MG63 (cell line): ENCODE measurements around the gene VSTM4. TPM values are rescaled to one million over a fixed set of nuclear protein-coding genes. Genes with fewer than 3 reads are reported as not detected.

ENCODE experiments used
- DNase-seq: peaks from one replicate; pipeline ENCODE4 v3.0.0-alpha.2; 2020
- H3K27me3 ChIP-seq: fragments of 250-450 bp; sonication (Bioruptor Pico); 2 replicates; pipeline ENCODE4 v1.5.1; 2020; ENCODE audit warnings: mild to moderate bottlenecking, moderate library complexity
- H3K36me3 ChIP-seq: fragments of 250-450 bp; sonication (Bioruptor Pico); 2 replicates; pipeline ENCODE4 v1.5.1; 2020; ENCODE audit warnings: mild to moderate bottlenecking, moderate library complexity
- H3K4me3 ChIP-seq: fragments of 250-450 bp; sonication (Bioruptor Pico); 2 replicates; pipeline ENCODE4 v1.5.1; 2020; ENCODE audit warnings: mild to moderate bottlenecking, moderate library complexity
- H3K9me3 ChIP-seq: fragments of 250-450 bp; sonication (Bioruptor Pico); 2 replicates; pipeline ENCODE4 v1.5.1; 2020; ENCODE audit warnings: mild to moderate bottlenecking, moderate library complexity
- total RNA-seq: library from RNA; depleted of rRNA; stranded (reverse); fragments of >200 nt; shearing (Covaris generic); gene quantifications from 2 replicates; pipeline ENCODE4 v1.2.3, GENCODE V29; 2014; ENCODE audit warnings: low replicate concordance

VSTM4 gene
- total RNA-seq, 1 experiment from 2014 or later: 2.8 TPM

DNA sequence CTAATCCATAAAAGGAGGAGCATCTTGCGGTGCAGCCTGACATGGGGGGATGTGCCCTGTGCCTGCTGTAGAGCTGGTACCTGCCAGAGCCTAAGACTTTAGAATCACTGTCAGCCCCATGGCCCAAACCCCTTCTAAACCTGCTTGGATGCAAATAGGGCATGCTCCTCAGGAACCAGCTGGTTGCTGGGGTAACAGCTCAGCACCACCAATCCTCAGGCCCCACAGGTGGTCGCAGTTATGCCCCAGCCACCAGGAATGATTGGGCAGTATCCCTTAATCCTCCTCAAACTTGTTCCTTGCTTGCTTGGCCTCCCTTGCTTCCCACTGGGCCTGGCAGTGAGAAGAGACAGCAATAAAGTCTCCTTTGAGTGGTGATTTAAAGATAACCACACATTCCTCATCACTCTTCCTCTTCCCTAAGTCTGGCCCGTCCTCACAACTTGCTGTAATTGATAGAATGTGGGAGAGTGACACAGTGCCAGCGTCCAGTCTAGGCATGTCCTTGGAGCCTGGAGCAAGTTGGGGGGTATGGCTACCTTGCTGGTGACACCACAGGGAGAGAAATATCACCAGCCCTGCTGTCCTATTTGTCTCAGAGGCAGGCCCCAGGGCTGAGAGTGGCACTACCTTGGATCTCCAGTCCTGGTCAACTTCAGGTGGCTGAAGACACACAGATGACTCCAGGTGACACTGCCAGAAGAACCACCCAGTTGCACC is 43.0 kb downstream of the VSTM4 start:
- H3K4me3 ChIP-seq: no peak overlapping the region
- DNase-seq: no peak
- no peaks in the 10 kb centered on the region for H3K36me3 ChIP-seq
- no peaks in the 10 kb centered on the region for H3K9me3 ChIP-seq
- H3K27me3 ChIP-seq: no peaks in the 10 kb centered on the region

- peak; percentile 31 for DNase-seq
- no peaks in the 10 kb centered on the region for H3K36me3 ChIP-seq
- no peak overlapping the region for H3K4me3 ChIP-seq
- H3K27me3 ChIP-seq: no peaks in the 10 kb centered on the region
- no peaks in the 10 kb centered on the region for H3K9me3 ChIP-seq
Observed at GRCh38 chr10:49071160-49071761, 44.1 kb downstream of the VSTM4 start.

GRCh38 chr10:49070701-49071100 is 44.6 kb downstream of the VSTM4 start:
- DNase-seq: no peak
- H3K27me3 ChIP-seq: no peaks in the 10 kb centered on the region
- no peaks in the 10 kb centered on the region for H3K9me3 ChIP-seq
- no peaks in the 10 kb centered on the region for H3K36me3 ChIP-seq
- no peak overlapping the region for H3K4me3 ChIP-seq

DNA sequence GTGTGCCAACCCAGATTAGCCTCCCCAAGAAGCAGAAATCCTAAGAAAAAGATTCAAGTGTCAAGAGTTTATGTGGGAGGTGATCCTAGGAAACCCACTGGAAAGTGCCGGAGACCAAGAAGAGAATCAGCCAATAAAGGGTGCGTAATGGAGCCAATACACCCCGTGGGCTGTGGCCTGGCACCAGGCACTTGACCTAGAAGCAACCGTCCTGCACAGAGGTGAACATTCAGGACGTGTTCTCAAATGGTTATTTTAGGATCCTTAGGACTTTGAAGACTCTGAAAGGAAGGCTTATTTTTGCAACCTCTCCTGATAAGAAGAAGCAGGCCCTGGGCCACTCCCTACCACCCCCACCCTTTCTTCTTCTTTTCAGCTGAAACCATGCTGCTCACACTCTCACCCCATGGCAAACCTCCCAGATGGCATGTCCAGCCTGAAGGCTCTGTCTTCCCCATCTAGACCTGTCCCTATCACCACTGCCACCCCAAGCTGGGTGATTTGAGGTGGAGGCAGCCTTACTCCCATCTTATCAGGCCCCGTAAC is 46.6 kb downstream of the VSTM4 start:
- no peak for DNase-seq
- H3K4me3 ChIP-seq: no peak overlapping the region
- no peaks in the 10 kb centered on the region for H3K27me3 ChIP-seq
- H3K9me3 ChIP-seq: no peaks in the 10 kb centered on the region
- H3K36me3 ChIP-seq: no peaks in the 10 kb centered on the region

DNA sequence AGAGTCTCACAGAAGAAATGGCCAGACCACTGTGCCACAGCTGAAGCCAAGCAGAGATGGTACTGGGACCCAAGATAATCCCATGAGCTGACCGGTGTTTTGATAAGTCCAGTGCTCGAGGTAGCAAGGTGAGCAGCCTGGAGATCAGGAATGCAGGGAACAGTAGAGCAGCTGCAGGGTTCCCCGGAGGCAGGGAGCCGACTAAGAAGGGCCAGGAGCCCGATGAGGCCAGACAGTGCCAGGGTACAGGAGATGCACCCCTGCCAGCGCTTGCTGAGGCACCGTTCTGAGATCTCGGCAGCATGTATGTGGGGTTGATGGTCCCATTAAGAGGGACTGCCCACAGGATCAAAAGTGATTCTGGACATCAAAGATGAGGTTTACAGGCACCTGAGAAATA is 47.1 kb downstream of the VSTM4 start:
- Histone ChIP-seq H3K27me3 (no peaks in the 10 kb centered on the region), H3K36me3 (peaks cover 2% of the 10 kb centered on the region; the same call in 1 of the 2 replicates), H3K9me3 (no peaks in the 10 kb centered on the region), H3K4me3 (no peak overlapping the region)
- DNase-seq: no peak

DNA sequence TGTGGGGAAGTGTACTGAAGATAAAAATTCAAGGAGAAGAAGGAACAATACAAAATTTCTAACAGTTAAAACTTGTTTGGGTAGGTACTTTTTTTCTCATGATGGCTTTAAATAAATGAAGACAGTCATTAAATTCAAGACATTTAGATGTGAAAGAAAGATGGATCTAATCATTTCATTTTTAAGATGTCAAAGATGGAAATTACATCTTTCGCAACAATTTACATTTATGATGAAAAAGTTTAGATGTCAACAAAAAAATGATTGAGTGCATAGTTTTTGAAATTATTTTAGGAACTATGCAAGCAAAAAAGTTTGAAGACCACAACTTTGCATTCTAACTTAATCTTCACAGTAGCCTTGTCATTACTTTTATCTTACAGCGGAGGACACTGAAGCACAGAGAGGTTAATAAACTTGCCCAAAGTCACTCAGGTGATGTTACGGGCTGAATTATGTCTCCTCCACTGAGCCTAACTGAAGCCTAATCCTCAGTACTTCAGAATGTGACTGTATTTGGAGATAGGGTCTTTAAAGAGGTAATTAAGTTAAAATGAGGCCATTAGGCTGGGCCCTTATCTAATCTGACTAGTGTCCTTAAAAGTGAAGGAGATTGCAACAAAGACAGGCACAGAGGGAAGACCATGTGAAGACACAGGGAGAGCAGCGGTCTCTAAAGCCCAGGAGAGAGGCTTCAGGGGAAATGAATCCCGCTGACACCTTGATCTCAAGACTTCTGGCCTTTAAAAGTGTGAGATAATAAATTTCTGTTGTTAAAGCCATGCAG is 48.2 kb downstream of the VSTM4 start:
- H3K9me3 ChIP-seq: peaks cover 6% of the 10 kb centered on the region
- no peaks in the 10 kb centered on the region for H3K27me3 ChIP-seq
- peaks cover 2% of the 10 kb centered on the region for H3K36me3 ChIP-seq
- no peak overlapping the region for H3K4me3 ChIP-seq
- no peak for DNase-seq

- Histone ChIP-seq H3K36me3 (peaks cover 2% of the 10 kb centered on the region), H3K4me3 (no peak overlapping the region), H3K9me3 (peaks cover 12% of the 10 kb centered on the region), H3K27me3 (no peaks in the 10 kb centered on the region)
- no peak for DNase-seq
Observed at GRCh38 chr10:49062229-49062628, 53.1 kb downstream of the VSTM4 start.

- Histone ChIP-seq H3K9me3 (peaks cover 12% of the 10 kb centered on the region), H3K36me3 (peaks cover 2% of the 10 kb centered on the region), H3K27me3 (no peaks in the 10 kb centered on the region), H3K4me3 (no peak overlapping the region)
- DNase-seq: no peak
Observed at GRCh38 chr10:49061667-49062066, 53.7 kb downstream of the VSTM4 start.

DNA sequence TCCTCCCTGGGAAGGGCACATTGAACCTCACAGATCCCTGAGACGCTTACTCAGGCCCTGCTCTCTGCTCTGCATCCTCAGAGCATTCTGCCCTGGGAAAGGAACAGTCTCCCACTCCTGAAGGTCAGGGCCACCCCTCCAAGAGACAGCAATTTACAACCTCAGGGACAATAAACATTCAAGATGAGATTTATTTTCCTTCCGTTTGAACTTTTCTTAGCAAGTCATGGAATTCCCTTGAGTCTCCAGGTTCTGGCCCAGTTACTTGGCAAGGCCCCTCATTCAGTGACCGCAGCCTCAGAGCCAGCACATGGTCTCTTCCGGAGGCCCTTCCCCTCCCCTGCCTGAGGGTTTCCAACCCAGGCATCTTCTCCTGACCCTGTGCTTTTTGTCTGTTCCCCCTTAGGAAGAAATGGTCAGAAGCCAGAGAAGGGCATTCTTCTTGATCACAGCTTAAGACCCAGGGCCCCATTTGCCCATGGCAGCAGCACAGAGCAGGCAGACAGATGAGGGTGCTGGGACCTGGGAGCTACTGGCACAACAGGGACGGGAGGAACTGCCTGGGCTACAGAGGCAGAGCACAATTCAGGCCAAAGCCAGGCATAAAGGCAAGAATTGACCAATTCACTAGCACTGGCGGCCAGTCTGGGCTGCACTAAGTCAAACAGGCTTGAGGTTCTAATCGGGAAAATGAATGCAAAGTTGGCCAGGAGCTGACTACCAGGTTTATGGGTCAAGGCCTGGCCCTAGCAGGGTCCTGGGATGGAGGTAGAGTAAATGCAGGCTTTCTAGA is 56.7 kb downstream of the VSTM4 start:
- no peak for DNase-seq
- Histone ChIP-seq H3K9me3 (peaks cover 12% of the 10 kb centered on the region), H3K27me3 (no peaks in the 10 kb centered on the region), H3K4me3 (no peak overlapping the region), H3K36me3 (peaks cover 2% of the 10 kb centered on the region)

- H3K27me3 ChIP-seq: no peaks in the 10 kb centered on the region
- DNase-seq: no peak
- H3K36me3 ChIP-seq: no peaks in the 10 kb centered on the region; the same call in 1 of the 2 replicates
Observed at GRCh38 chr10:49057231-49057880, 58.0 kb downstream of the VSTM4 start.

GRCh38 chr10:49056356-49056755 is 59.0 kb downstream of the VSTM4 start:
- no peaks in the 10 kb centered on the region for H3K36me3 ChIP-seq
- H3K4me3 ChIP-seq: no peak overlapping the region
- DNase-seq: peak; percentile 67
- no peaks in the 10 kb centered on the region for H3K27me3 ChIP-seq
- H3K9me3 ChIP-seq: 0 out of 2 replicates have a peak, but pooled peaks cover under 1% of the 10 kb centered on the region

More at GRCh38 chr10:49057231-49057880, 58.0 kb downstream of the VSTM4 start:
- H3K4me3 ChIP-seq: no peak overlapping the region
- H3K9me3 ChIP-seq: peaks cover 8% of the 10 kb centered on the region

GRCh38 chr10:49055221-49055849 is 60.0 kb downstream of the VSTM4 start:
- H3K4me3 ChIP-seq: no peak overlapping the region
- no peak for DNase-seq

GRCh38 chr10:49054753-49055152 is 60.6 kb downstream of the VSTM4 start:
- no peak for DNase-seq
- H3K4me3 ChIP-seq: no peak overlapping the region
- H3K9me3 ChIP-seq: no peaks in the 10 kb centered on the region
- H3K27me3 ChIP-seq: no peaks in the 10 kb centered on the region
- H3K36me3 ChIP-seq: no peaks in the 10 kb centered on the region

More at GRCh38 chr10:49055221-49055849, 60.0 kb downstream of the VSTM4 start:
- H3K9me3 ChIP-seq: no peaks in the 10 kb centered on the region
- H3K27me3 ChIP-seq: no peaks in the 10 kb centered on the region
- H3K36me3 ChIP-seq: no peaks in the 10 kb centered on the region

GRCh38 chr10:49053998-49054692 is 61.2 kb downstream of the VSTM4 start:
- DNase-seq: no peak
- no peak overlapping the region for H3K4me3 ChIP-seq
- H3K27me3 ChIP-seq: no peaks in the 10 kb centered on the region
- H3K36me3 ChIP-seq: no peaks in the 10 kb centered on the region
- H3K9me3 ChIP-seq: no peaks in the 10 kb centered on the region
